D721Med (cell line): ENCODE data around the gene TMEM204.

ENCODE experiments used
- DNase-seq: peaks from one replicate; pipeline ENCODE4 v3.0.0; 2011; ENCODE audit warnings: low spot score; ENCODE audit not compliant: insufficient read length
- FAIRE-seq: peaks from 2 replicates; lab custom pipeline; 2011; peaks lifted over from hg19 to GRCh38; lab: Jason Lieb, UNC
- TF ChIP-seq, protein P1 (sequence below): IDR thresholded peaks from 2 replicates; pipeline ENCODE4 v1.5.1; 2012; ENCODE audit warnings: mild to moderate bottlenecking, control low read depth; ENCODE audit not compliant: insufficient read depth; ENCODE audit errors: missing control alignments

The TMEM204 gene

DNA sequence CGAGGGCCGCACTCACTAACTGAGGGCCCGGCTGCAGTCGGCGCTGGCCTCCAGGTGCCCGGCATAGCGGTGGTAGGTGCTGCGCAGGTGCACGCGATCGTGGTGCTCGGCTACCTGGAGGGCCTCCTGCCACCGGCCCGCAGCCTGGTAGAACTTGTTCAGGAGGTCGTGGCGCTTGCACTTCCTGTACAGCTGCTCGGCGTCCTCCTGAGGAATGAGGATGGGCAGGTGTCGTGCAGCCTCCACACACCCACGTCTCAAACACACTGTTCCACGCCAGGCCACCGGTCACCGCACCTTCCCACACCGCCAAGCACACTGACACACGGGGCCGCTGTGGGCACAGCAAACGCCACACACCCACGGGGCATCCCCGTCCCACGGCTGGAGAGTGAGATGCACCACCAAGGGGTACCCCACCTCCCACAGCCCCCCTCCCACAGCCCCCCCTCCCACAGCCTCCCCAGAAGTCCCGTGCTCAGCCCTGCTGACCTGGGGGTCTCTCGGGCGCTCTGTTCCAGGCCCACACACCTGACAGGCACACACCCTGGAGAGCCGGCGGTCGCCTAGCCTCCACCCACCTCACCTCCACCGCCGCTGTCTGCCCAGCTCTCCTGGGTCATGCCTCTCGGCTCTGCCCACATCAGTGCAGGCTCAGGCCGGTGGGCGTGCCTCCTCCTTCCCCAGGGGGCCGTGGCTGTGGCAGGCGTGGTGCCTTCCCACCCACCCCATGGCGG, 7.4 kb upstream of the TMEM204 start:
- DNase-seq (no peak), FAIRE-seq (no peak)
- TF ChIP-seq, protein P1, sequence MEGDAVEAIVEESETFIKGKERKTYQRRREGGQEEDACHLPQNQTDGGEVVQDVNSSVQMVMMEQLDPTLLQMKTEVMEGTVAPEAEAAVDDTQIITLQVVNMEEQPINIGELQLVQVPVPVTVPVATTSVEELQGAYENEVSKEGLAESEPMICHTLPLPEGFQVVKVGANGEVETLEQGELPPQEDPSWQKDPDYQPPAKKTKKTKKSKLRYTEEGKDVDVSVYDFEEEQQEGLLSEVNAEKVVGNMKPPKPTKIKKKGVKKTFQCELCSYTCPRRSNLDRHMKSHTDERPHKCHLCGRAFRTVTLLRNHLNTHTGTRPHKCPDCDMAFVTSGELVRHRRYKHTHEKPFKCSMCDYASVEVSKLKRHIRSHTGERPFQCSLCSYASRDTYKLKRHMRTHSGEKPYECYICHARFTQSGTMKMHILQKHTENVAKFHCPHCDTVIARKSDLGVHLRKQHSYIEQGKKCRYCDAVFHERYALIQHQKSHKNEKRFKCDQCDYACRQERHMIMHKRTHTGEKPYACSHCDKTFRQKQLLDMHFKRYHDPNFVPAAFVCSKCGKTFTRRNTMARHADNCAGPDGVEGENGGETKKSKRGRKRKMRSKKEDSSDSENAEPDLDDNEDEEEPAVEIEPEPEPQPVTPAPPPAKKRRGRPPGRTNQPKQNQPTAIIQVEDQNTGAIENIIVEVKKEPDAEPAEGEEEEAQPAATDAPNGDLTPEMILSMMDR, result no peak

DNA sequence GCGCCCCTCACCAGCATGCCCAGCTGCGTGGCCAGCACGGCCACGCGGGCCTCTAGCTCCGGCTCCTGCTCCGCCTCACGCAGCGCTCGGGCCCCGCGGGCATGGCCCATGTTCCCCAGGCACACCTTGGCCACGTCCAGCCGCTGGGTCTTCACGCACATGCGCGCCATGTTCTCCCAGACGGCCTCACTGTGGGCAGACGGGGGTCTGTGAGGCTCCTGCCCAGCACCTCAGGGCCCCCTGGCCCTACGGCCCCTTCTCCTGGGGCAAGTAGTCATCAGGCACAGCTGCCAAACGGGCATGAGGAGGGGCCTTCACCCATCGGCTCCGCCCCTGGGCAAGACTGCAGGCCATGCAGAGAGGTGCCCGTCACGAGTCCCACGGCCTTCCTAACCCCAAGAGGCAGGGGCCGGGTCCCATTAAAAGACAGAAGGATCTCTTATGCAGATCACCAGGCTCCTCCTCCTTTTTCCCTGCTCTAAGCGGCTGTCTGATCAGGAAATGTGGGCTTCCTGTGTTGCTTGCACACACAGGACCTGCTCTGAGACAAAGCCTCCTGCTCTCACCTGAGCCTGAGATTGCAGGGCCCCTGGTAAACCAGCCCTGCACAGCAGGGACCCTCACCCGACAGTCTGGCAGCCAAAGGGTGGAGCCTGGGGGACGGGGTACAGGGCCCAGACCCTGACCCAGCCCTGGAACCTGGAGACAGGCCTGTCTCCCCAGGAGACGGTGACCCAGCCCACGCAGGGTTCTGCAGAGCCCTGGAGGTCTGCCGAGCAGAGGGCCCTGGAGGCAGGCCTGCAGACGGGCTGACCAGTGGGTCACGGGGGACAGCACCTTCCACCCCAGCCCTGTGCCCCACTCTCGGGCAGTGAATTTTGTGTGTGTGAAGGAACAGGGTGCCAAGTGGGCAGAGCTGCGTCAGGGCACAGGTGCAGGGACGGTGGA, 6.6 kb upstream of the TMEM204 start:
- FAIRE-seq (no peak), DNase-seq (no peak)
- TF ChIP-seq, protein P1, result no peak

DNA sequence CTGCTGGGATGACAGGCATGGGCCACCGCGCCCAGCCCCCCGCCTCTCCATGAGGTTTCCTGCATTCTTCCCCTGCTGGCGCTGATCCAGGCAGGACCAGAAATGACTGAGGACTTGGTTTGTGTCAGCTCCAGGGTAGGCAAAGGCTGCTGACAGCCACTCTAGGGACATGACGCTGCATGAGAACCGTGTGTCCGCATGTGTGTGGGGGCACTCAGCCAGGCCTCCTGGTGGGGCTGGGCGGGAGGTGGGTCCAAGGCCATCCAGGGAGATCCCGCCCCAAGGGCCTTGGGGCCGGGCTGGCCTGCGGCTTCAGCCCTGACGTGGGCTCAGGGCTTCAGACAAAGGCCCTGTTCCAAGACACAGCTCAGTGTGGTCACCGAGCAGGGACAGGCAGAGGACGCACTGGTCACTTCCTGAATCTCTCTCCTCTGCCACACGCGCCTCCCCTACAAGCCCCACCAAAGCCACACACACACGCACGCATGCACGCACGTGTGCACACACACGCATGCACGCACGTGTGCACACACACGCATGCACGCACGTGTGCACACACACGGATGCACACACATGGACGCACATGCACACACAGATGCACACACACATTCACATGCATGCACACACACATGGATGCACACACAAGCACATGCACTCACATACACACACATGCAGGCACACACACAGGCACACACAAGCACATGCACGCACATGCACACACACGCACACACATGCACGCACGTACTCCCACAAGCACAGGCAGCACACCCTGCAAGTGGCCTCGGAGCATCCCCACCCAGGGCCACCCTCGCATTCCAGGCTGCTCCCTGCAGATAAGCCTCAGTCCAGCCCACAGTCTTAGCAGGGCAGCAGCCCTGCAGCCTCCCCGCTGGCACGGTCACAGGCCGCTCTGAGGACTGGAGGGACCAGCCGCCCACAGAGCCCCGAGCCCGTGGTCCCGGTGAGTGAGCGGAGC, 5.3 kb upstream of the TMEM204 start:
- TF ChIP-seq, protein P1, result no peak
- no peak for DNase-seq
- no peak for FAIRE-seq

DNA sequence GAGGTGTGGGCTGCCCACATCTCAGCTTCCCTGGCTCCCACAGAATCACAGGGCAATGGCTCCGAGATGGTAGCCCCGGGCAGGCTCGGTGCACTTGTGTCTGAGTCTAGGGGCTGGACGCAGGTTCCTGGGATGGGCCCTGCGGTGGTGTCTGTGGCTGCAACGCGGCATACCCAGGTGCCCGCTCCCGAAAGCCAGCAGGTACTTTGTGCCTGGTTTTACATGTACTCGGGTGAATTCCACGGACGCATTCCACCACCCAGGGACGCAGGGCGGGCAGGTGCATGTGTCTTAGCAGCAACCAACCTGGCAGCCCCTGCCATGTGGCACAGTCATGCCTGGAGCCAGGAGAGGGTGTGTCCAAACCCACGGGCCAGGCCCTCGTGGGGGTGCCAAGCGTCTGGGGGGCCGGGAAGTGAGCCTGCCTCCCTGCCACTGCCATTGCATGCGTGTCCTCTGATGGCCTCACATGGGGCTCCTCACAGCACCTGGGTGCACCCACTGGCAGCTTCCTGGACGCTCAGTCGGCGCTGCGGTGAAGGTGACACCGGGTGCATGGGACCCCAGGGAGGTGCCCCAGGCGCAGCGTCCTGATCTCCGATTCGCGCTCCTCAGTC, 4.4 kb upstream of the TMEM204 start:
- no peak for DNase-seq
- TF ChIP-seq, protein P1, result no peak

DNA sequence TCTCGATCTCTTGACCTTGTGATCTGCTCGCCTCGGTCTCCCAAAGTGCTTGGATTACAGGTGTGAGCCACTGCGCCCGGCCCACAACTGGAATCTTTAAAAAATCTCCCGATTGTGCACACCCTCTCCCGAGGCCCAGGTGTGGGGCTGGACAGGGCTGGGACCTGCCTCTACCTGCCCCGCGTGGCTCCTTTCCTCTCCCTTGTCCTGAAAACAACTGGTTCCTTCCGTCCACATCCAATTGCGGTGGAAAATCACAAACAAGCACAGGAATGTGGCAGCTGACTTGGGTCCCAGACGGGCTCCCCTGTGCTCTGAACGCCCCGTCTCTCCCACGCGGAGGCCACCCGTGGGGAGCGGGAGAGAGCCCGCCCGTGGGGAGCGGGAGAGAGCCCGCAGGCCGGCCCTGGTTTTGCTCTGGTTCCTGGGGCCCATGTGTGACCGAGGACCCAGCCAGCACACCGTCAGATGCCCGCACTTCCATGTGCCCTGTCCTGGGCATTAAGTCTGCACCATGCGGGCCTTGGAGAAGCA, 3.0 kb upstream of the TMEM204 start:
- TF ChIP-seq, protein P1, result no peak

More for the DNA sequence above, 4.4 kb upstream of the TMEM204 start:
- no peak for FAIRE-seq

More for the DNA sequence above, 3.0 kb upstream of the TMEM204 start:
- FAIRE-seq, result no peak
- no peak for DNase-seq
